ENCODE measurements around the gene NRAP. TPM values are rescaled to one million over a fixed set of nuclear protein-coding genes. Genes with fewer than 3 reads are reported as not detected.

Gene NRAP, protein sequence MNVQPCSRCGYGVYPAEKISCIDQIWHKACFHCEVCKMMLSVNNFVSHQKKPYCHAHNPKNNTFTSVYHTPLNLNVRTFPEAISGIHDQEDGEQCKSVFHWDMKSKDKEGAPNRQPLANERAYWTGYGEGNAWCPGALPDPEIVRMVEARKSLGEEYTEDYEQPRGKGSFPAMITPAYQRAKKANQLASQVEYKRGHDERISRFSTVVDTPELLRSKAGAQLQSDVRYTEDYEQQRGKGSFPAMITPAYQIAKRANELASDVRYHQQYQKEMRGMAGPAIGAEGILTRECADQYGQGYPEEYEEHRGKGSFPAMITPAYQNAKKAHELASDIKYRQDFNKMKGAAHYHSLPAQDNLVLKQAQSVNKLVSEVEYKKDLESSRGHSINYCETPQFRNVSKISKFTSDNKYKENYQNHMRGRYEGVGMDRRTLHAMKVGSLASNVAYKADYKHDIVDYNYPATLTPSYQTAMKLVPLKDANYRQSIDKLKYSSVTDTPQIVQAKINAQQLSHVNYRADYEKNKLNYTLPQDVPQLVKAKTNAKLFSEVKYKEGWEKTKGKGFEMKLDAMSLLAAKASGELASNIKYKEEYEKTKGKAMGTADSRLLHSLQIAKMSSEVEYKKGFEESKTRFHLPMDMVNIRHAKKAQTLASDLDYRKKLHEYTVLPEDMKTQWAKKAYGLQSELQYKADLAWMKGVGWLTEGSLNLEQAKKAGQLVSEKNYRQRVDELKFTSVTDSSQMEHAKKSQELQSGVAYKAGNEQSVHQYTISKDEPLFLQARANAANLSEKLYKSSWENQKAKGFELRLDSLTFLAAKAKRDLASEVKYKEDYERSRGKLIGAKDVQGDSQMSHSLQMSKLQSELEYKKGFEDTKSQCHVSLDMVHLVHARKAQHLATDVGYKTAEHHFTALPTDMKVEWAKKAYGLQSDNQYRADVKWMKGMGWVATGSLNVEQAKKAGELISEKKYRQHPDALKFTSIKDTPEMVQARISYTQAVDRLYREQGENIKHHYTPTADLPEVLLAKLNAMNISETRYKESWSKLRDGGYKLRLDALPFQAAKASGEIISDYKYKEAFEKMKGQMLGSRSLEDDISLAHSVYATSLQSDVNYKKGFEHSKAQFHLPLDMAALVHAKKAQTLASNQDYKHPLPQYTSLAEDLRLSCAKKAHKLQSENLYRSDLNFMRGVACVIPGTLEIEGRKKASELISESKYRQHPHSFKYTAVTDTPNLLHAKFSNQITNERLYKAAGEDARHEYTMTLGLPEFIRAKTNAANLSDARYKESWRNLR (N-terminal part only)
- total RNA-seq (2022) = not detected in 2 replicates
- Bru-seq, nascent RNA = not detected
- not detected for BruChase-seq, experiment 1, labeled RNA remaining after a 6-hour chase
- BruChase-seq, experiment 2, labeled RNA remaining after a 2-hour chase = not detected
- long read RNA-seq = 0 reads

DNA sequence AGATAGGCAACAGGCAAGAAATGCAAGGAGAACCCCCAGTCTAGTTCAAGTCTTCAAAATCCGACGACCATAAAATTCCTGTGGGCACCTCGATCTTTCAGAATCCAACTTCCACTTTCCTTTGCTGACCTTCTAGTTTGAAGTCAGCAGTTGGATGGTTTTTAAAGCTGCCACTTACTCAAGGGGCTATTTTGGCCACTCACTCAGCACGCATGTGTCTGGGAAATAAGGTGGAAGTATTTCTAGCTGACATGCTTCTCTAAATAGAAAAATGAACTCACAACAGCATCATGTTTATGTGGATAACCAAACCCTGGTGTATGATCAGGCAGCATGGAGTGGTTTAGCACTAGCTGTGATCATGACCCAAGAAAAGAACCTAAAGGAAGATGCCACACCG lies at the start of gene NRAP:
NRAP (minus strand) TSS at position 134 of the 400 bp plus-strand sequence. CDS start 159 bp downstream, outside the sequence.
- intact Hi-C loops (cut with micrococcal nuclease) = no loop called here
- no TSS peak for BruUV-seq (replicated peaks)
- ChIA-PET POLR2A (interaction anchor here (1.0 kb wide), 1 partner anchor 9 kb away, joined by 3 read pairs; no protein-coding TSS in a partner anchor), CTCF (interaction anchor here (0.6 to 0.8 kb wide), 2 partner anchors 38 to 186 kb away, joined by 3 read pairs; no protein-coding TSS in a partner anchor)
- H3K27ac Mint-ChIP-seq (ENCODE audit: low read depth, unreplicated experiment) = no peak within 1 kb of the TSS
- no peaks in the 10 kb centered on the region for H3K36me3 Mint-ChIP-seq (ENCODE audit: insufficient read depth, unreplicated experiment)
- TF ChIP-seq, protein P1, sequence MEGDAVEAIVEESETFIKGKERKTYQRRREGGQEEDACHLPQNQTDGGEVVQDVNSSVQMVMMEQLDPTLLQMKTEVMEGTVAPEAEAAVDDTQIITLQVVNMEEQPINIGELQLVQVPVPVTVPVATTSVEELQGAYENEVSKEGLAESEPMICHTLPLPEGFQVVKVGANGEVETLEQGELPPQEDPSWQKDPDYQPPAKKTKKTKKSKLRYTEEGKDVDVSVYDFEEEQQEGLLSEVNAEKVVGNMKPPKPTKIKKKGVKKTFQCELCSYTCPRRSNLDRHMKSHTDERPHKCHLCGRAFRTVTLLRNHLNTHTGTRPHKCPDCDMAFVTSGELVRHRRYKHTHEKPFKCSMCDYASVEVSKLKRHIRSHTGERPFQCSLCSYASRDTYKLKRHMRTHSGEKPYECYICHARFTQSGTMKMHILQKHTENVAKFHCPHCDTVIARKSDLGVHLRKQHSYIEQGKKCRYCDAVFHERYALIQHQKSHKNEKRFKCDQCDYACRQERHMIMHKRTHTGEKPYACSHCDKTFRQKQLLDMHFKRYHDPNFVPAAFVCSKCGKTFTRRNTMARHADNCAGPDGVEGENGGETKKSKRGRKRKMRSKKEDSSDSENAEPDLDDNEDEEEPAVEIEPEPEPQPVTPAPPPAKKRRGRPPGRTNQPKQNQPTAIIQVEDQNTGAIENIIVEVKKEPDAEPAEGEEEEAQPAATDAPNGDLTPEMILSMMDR (IDR thresholded peaks at IDR 0.05; ENCODE audit: unreplicated experiment) = no peak
- H3K4me3 Mint-ChIP-seq (ENCODE audit: unreplicated experiment) = no peak within 1 kb of the TSS
- H3K4me1 Mint-ChIP-seq (ENCODE audit: insufficient read depth, unreplicated experiment) = peaks cover 11% of the 10 kb centered on the region
- no peaks in the 10 kb centered on the region for H3K27me3 Mint-ChIP-seq (ENCODE audit: insufficient read depth, unreplicated experiment)
- H3K9me3 Mint-ChIP-seq (ENCODE audit: unreplicated experiment) = no peaks in the 10 kb centered on the region
- DNase-seq (ENCODE audit: unreplicated experiment) = no peak

DNA sequence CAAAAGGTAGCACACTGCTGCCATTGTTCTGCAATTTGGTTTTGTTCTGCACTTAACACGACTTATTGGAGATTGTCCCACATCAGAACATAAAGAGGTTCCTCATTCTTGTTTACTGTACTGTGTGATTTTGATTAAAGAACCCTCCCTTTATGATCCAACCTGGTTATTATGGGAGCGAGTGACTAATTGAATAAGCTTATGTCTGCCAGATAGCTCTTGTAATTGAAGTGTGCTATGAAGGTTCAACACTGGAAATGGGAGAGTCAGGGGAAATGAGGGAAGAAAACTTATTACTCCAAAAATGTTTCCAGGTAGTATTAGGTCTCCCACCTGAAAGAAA lies 49.8 kb upstream of the NRAP start:
- Mint-ChIP-seq H3K36me3 (ENCODE audit: insufficient read depth, unreplicated experiment) (peaks cover 13% of the 10 kb centered on the region), H3K27ac (ENCODE audit: low read depth, unreplicated experiment) (no peak overlapping the region), H3K9me3 (ENCODE audit: unreplicated experiment) (no peaks in the 10 kb centered on the region), H3K27me3 (ENCODE audit: insufficient read depth, unreplicated experiment) (no peaks in the 10 kb centered on the region), H3K4me3 (ENCODE audit: unreplicated experiment) (no peak overlapping the region), H3K4me1 (ENCODE audit: insufficient read depth, unreplicated experiment) (no peaks in the 10 kb centered on the region)
- no peak for DNase-seq (ENCODE audit: unreplicated experiment)
- TF ChIP-seq, protein P1 (IDR thresholded peaks at IDR 0.05; ENCODE audit: unreplicated experiment) = no peak
- ChIA-PET POLR2A (interaction anchor here (1.0 kb wide), 1 partner anchor 11 kb away, joined by 3 read pairs; no protein-coding TSS in a partner anchor), CTCF (interaction anchor here (1.1 to 3.4 kb wide), 3 partner anchors 9 to 390 kb away, joined by 3 to 17 read pairs (median 4); no protein-coding TSS in a partner anchor)
- intact Hi-C loops (cut with micrococcal nuclease) = no loop called here
- no TSS peak for BruUV-seq (replicated peaks)

DNA sequence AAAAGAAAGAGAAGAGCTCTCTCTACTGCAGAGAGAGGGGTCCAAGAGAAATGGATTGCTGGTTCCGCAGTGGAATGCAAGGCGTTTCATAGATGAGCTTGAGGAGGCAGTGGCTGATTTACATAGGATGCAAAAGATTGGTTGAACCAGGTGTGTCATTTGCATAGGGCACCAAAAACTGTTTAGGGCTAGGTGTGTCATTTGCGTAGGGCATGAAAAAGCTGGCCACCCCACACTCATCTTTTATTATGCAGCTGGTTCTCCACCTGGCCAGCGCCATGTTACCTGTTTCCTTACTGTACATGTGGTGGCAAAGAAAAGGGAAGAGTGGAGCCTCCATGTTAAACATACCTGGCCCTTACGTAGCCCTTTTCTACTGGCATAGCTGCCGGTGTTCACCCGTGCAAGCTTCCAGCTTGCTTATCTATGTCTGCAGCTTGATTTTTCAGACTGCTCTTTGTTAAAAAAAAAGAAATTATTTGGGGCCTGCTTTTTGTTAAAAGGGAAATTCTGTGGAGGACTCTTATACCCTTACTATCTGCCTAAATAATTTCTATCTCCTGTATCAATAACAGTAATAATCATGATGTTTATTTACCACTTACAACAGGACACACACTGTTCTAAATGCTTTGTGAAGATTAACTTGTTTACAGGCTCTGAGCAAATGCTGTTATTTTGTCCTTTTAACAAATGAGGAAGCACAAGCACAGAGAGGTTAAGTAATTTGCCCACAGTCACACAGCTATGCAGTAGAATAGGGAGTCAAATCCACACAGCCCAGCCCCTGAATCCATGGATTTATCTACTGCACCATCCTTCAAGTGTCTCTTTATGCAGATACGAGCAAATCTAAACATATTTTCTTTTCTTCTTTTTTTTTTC lies 49.2 kb upstream of the NRAP start:
- BruUV-seq (replicated peaks) = no TSS peak
- TF ChIP-seq, protein P1 (IDR thresholded peaks at IDR 0.05; ENCODE audit: unreplicated experiment) = no peak
- DNase-seq (ENCODE audit: unreplicated experiment) = no peak
- no peaks in the 10 kb centered on the region for H3K27me3 Mint-ChIP-seq (ENCODE audit: insufficient read depth, unreplicated experiment)
- no peaks in the 10 kb centered on the region for H3K4me1 Mint-ChIP-seq (ENCODE audit: insufficient read depth, unreplicated experiment)
- no peak overlapping the region for H3K4me3 Mint-ChIP-seq (ENCODE audit: unreplicated experiment)
- ChIA-PET POLR2A (no interaction called here), CTCF (interaction anchor here (0.8 to 3.4 kb wide), 4 partner anchors 8 to 391 kb away, joined by 3 to 17 read pairs (median 4); no protein-coding TSS in a partner anchor)
- no peak overlapping the region for H3K27ac Mint-ChIP-seq (ENCODE audit: low read depth, unreplicated experiment)
- H3K9me3 Mint-ChIP-seq (ENCODE audit: unreplicated experiment) = no peaks in the 10 kb centered on the region
- intact Hi-C loops (cut with micrococcal nuclease) = no loop called here
- H3K36me3 Mint-ChIP-seq (ENCODE audit: insufficient read depth, unreplicated experiment) = peaks cover 7% of the 10 kb centered on the region

Data from MCF 10A (cell line).